ENCODE measurements around the gene ZNRF2.

The ZNRF2 gene

DNA sequence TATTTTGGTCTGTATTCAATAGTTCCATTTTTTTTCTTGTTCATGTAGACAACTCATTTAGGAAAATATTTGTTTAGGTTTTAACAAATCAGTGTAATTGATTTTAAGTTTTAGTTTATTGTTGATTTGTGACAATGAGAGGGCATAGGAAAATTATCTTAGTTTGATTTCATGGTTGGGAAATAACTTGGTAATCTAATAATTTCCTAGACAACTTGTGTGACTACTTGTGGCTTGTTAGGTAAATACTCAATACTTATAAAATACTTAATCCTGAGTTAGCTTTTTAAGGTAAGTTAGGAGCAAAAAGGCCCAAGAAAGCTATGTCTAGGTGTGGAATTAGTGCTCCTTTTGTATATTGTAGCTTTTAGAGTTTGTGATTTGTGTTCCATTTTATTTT lies 65.4 kb downstream of the ZNRF2 start:
- no peak overlapping the region for H3K4ac ChIP-seq (ENCODE audit: low read length)
- no peak overlapping the region for H2BK12ac ChIP-seq (ENCODE audit: low read length)
- H3K23ac ChIP-seq (ENCODE audit: low read depth, low read length, poor library complexity) = no peak overlapping the region
- no peak overlapping the region for H2BK5ac ChIP-seq (ENCODE audit: low read length)
- no peak for DNase-seq (ENCODE audit: low spot score)
- H2BK120ac ChIP-seq (ENCODE audit: low read depth, low read length) = no peak overlapping the region
- H3K4me2 ChIP-seq (ENCODE audit: insufficient read depth, low read length, poor library complexity, severe bottlenecking) = no peak overlapping the region
- H3K14ac ChIP-seq (ENCODE audit: low read length) = no peak overlapping the region
- H3K36me3 ChIP-seq (replicated peaks in 1 of 2; ENCODE audit: control insufficient read depth in 2 of 2, insufficient read depth in 2 of 2, low read length in 2 of 2) = no peaks in the 10 kb centered on the region
- peaks cover 0 to 1% of the 10 kb centered on the region in 2 donors for H3K4me1 ChIP-seq (ENCODE audit: control insufficient read depth in 2 of 2, insufficient read depth in 1 of 2, low read depth in 1 of 2, low read length in 2 of 2)
- no peak overlapping the region for H4K91ac ChIP-seq (ENCODE audit: low read depth, low read length, poor library complexity)
- no peak overlapping the region for H2BK15ac ChIP-seq (ENCODE audit: low read length)
- H3K9ac ChIP-seq (ENCODE audit: low read depth, low read length, poor library complexity) = no peak overlapping the region
- no peak overlapping the region for H3K27ac ChIP-seq (replicated peaks; ENCODE audit: low read length)
- no peak overlapping the region for H3K4me3 ChIP-seq (ENCODE audit: low read length in 2 of 2)
- H2AK5ac ChIP-seq (ENCODE audit: low read depth, low read length) = no peak overlapping the region
- H4K8ac ChIP-seq (ENCODE audit: low read depth, low read length) = no peak overlapping the region
- no peak overlapping the region for H3K18ac ChIP-seq (ENCODE audit: low read length)
- no peaks in the 10 kb centered on the region for H3K9me3 ChIP-seq (replicated peaks in 1 of 2; ENCODE audit: control insufficient read depth in 2 of 2, insufficient read depth in 1 of 2, low read depth in 1 of 2, low read length in 2 of 2)
- H3K27me3 ChIP-seq (ENCODE audit: control insufficient read depth in 3 of 3, insufficient read depth in 3 of 3, low read depth in 1 of 3, low read length in 3 of 3) = no peaks in the 10 kb centered on the region
- H2AFZ ChIP-seq (ENCODE audit: low read length) = no peak overlapping the region
- no peaks in the 10 kb centered on the region for H3K79me1 ChIP-seq (ENCODE audit: low read depth, low read length)

DNA sequence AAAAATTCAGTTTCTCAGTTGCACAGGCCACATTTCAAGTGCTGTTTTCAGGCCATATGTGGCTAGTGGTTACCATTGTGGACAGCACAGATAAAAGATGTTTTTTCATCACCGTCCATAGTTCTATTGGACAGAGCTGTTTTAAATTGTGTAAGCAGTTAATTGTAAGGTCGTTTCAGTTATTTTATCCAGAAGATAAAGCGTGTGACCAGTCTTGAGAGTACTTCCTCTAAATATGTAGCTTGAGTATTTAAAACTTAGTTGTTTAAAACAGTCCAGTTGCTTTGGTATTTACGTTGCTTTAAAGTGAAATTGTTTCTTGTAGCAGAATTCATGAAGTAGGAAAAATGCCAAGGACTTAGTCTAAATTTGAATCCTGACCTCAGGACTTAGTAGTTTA lies 66.9 kb downstream of the ZNRF2 start:
- no peak for DNase-seq (ENCODE audit: low spot score)
- Histone ChIP-seq H2BK120ac (ENCODE audit: low read depth, low read length) (no peak overlapping the region), H3K36me3 (replicated peaks in 1 of 2; ENCODE audit: control insufficient read depth in 2 of 2, insufficient read depth in 2 of 2, low read length in 2 of 2) (no peaks in the 10 kb centered on the region), H3K4me1 (ENCODE audit: control insufficient read depth in 2 of 2, insufficient read depth in 1 of 2, low read depth in 1 of 2, low read length in 2 of 2) (peaks cover 0 to 1% of the 10 kb centered on the region in 2 donors), H2BK5ac (ENCODE audit: low read length) (no peak overlapping the region), H3K27me3 (ENCODE audit: control insufficient read depth in 3 of 3, insufficient read depth in 3 of 3, low read depth in 1 of 3, low read length in 3 of 3) (no peaks in the 10 kb centered on the region), H3K79me1 (ENCODE audit: low read depth, low read length) (no peaks in the 10 kb centered on the region), H3K4me3 (ENCODE audit: low read length in 2 of 2) (no peak overlapping the region), H2BK15ac (ENCODE audit: low read length) (no peak overlapping the region), H3K23ac (ENCODE audit: low read depth, low read length, poor library complexity) (no peak overlapping the region), H2AK5ac (ENCODE audit: low read depth, low read length) (no peak overlapping the region), H3K9ac (ENCODE audit: low read depth, low read length, poor library complexity) (no peak overlapping the region), H4K8ac (ENCODE audit: low read depth, low read length) (no peak overlapping the region), H3K14ac (ENCODE audit: low read length) (no peak overlapping the region), H2BK12ac (ENCODE audit: low read length) (no peak overlapping the region), H3K4ac (ENCODE audit: low read length) (no peak overlapping the region), H3K9me3 (replicated peaks in 1 of 2; ENCODE audit: control insufficient read depth in 2 of 2, insufficient read depth in 1 of 2, low read depth in 1 of 2, low read length in 2 of 2) (no peaks in the 10 kb centered on the region), H4K91ac (ENCODE audit: low read depth, low read length, poor library complexity) (no peak overlapping the region), H2AFZ (ENCODE audit: low read length) (no peak overlapping the region), H3K18ac (ENCODE audit: low read length) (no peak overlapping the region), H3K27ac (replicated peaks; ENCODE audit: low read length) (no peak overlapping the region), H3K4me2 (ENCODE audit: insufficient read depth, low read length, poor library complexity, severe bottlenecking) (no peak overlapping the region)
- no CpG with 5 or more reads among the region's 4 CpGs for WGBS, 2 donors (ENCODE audit: extremely low coverage in 2 of 2, insufficient read length in 2 of 2, insufficient replicate concordance in 1 of 2)

DNA sequence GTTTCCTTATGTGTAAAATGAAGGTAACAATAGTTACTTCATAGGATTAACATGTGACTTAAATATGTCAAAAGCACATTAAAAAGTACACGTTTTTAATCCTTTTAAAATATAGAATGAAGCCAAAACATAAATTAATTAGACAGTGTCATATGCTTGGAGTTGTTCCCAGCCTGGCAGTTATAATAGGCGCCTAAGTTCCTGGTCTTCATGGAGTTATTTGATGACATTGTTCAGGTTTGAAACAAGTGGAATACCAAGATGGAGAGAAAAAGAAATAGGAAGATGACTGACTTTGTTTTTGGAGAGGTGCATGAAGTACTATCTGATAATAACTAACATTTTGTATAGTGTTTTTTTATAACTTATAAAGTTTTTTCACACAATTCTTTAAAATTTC lies 67.3 kb downstream of the ZNRF2 start:
- Histone ChIP-seq H3K18ac (ENCODE audit: low read length) (no peak overlapping the region), H2BK15ac (ENCODE audit: low read length) (no peak overlapping the region), H2BK120ac (ENCODE audit: low read depth, low read length) (no peak overlapping the region), H2BK12ac (ENCODE audit: low read length) (no peak overlapping the region), H3K4me2 (ENCODE audit: insufficient read depth, low read length, poor library complexity, severe bottlenecking) (no peak overlapping the region), H4K91ac (ENCODE audit: low read depth, low read length, poor library complexity) (no peak overlapping the region), H3K23ac (ENCODE audit: low read depth, low read length, poor library complexity) (no peak overlapping the region), H3K4me1 (ENCODE audit: control insufficient read depth in 2 of 2, insufficient read depth in 1 of 2, low read depth in 1 of 2, low read length in 2 of 2) (peaks cover 0 to 1% of the 10 kb centered on the region in 2 donors), H3K4me3 (ENCODE audit: low read length in 2 of 2) (no peak overlapping the region), H2AFZ (ENCODE audit: low read length) (no peak overlapping the region), H3K27me3 (ENCODE audit: control insufficient read depth in 3 of 3, insufficient read depth in 3 of 3, low read depth in 1 of 3, low read length in 3 of 3) (no peaks in the 10 kb centered on the region), H3K36me3 (replicated peaks in 1 of 2; ENCODE audit: control insufficient read depth in 2 of 2, insufficient read depth in 2 of 2, low read length in 2 of 2) (no peaks in the 10 kb centered on the region), H3K9me3 (replicated peaks in 1 of 2; ENCODE audit: control insufficient read depth in 2 of 2, insufficient read depth in 1 of 2, low read depth in 1 of 2, low read length in 2 of 2) (no peaks in the 10 kb centered on the region), H3K14ac (ENCODE audit: low read length) (no peak overlapping the region), H3K79me1 (ENCODE audit: low read depth, low read length) (no peaks in the 10 kb centered on the region), H2BK5ac (ENCODE audit: low read length) (no peak overlapping the region), H3K27ac (replicated peaks; ENCODE audit: low read length) (no peak overlapping the region), H4K8ac (ENCODE audit: low read depth, low read length) (no peak overlapping the region), H3K9ac (ENCODE audit: low read depth, low read length, poor library complexity) (no peak overlapping the region), H3K4ac (ENCODE audit: low read length) (no peak overlapping the region), H2AK5ac (ENCODE audit: low read depth, low read length) (no peak overlapping the region)
- DNase-seq (ENCODE audit: low spot score) = no peak
- WGBS, 2 donors (ENCODE audit: extremely low coverage in 2 of 2, insufficient read length in 2 of 2, insufficient replicate concordance in 1 of 2) = no CpG with 5 or more reads among the region's 2 CpGs

DNA sequence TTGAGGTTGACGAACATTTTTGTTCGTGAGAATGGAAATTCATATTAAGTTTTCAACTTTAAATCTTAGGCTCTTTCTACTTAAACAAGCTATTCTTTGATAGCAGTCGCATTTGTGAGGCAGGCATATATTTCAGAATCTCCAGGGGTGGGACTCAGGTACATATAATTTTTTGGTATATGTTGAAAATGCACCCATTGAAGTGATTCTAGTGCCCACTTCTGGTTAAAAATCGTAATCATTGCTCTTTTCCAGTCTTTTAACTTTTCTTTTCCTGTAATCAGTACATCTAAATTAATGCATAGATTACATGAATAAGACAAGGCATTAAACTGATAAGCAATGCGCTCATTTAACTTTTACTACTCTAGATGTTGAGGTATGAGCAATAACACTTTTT lies 67.8 kb downstream of the ZNRF2 start:
- no peaks in the 10 kb centered on the region for H3K9me3 ChIP-seq (replicated peaks in 1 of 2; ENCODE audit: control insufficient read depth in 2 of 2, insufficient read depth in 1 of 2, low read depth in 1 of 2, low read length in 2 of 2)
- H3K4ac ChIP-seq (ENCODE audit: low read length) = no peak overlapping the region
- no peak overlapping the region for H3K18ac ChIP-seq (ENCODE audit: low read length)
- H3K27me3 ChIP-seq (ENCODE audit: control insufficient read depth in 3 of 3, insufficient read depth in 3 of 3, low read depth in 1 of 3, low read length in 3 of 3) = no peaks in the 10 kb centered on the region
- H3K9ac ChIP-seq (ENCODE audit: low read depth, low read length, poor library complexity) = no peak overlapping the region
- H2BK15ac ChIP-seq (ENCODE audit: low read length) = no peak overlapping the region
- no peak overlapping the region for H3K23ac ChIP-seq (ENCODE audit: low read depth, low read length, poor library complexity)
- H2AFZ ChIP-seq (ENCODE audit: low read length) = no peak overlapping the region
- H2BK120ac ChIP-seq (ENCODE audit: low read depth, low read length) = no peak overlapping the region
- no peaks in the 10 kb centered on the region for H3K79me1 ChIP-seq (ENCODE audit: low read depth, low read length)
- no peak overlapping the region for H3K14ac ChIP-seq (ENCODE audit: low read length)
- H4K8ac ChIP-seq (ENCODE audit: low read depth, low read length) = no peak overlapping the region
- no peak overlapping the region for H3K4me3 ChIP-seq (ENCODE audit: low read length in 2 of 2)
- H2BK12ac ChIP-seq (ENCODE audit: low read length) = no peak overlapping the region
- no peak overlapping the region for H3K27ac ChIP-seq (replicated peaks; ENCODE audit: low read length)
- H3K4me2 ChIP-seq (ENCODE audit: insufficient read depth, low read length, poor library complexity, severe bottlenecking) = no peak overlapping the region
- no peak overlapping the region for H2BK5ac ChIP-seq (ENCODE audit: low read length)
- WGBS, 2 donors (ENCODE audit: extremely low coverage in 2 of 2, insufficient read length in 2 of 2, insufficient replicate concordance in 1 of 2) = no CpG with 5 or more reads among the region's 5 CpGs
- no peak overlapping the region for H4K91ac ChIP-seq (ENCODE audit: low read depth, low read length, poor library complexity)
- H2AK5ac ChIP-seq (ENCODE audit: low read depth, low read length) = no peak overlapping the region
- no peaks in the 10 kb centered on the region for H3K36me3 ChIP-seq (replicated peaks in 1 of 2; ENCODE audit: control insufficient read depth in 2 of 2, insufficient read depth in 2 of 2, low read length in 2 of 2)
- H3K4me1 ChIP-seq (ENCODE audit: control insufficient read depth in 2 of 2, insufficient read depth in 1 of 2, low read depth in 1 of 2, low read length in 2 of 2) = peaks cover 0 to 1% of the 10 kb centered on the region in 2 donors
- DNase-seq (ENCODE audit: low spot score) = no peak
